HAP-1 (cell line): ENCODE measurements around the gene ELOVL7.
"Not testable (repeated sequence)": the region's sequence is repeated elsewhere in the genome, so short reads cannot be mapped to it uniquely, and the experiment has no call there.

ENCODE experiments used
- DNase-seq, 2 experiments: peaks; one replicate each; pipeline ENCODE4 v3.0.0-alpha.2; 2016 to 2020; ENCODE audit warnings: low spot score in 2 of 2
- H3K27me3 ChIP-seq: fragments of 250-450 bp; sonication (Bioruptor Pico); 2 replicates; pipeline ENCODE4 v1.5.1; 2020; ENCODE audit warnings: low read depth, mild to moderate bottlenecking, moderate library complexity
- H3K36me3 ChIP-seq: fragments of 250-450 bp; sonication (Bioruptor Pico); replicated peaks from 2 replicates; pipeline ENCODE4 v1.5.1; 2020; ENCODE audit warnings: mild to moderate bottlenecking
- H3K4me1 ChIP-seq: fragments of 250-450 bp; sonication (Bioruptor Pico); 2 replicates; pipeline ENCODE4 v1.5.1; 2020; ENCODE audit warnings: mild to moderate bottlenecking
- H3K4me3 ChIP-seq: fragments of 250-450 bp; sonication (Bioruptor Pico); 2 replicates; pipeline ENCODE4 v1.5.1; 2020; ENCODE audit warnings: mild to moderate bottlenecking, moderate library complexity
- H3K9me3 ChIP-seq: fragments of 250-450 bp; sonication (Bioruptor Pico); 2 replicates; pipeline ENCODE4 v1.5.1; 2020; ENCODE audit warnings: mild to moderate bottlenecking, moderate library complexity
- in situ Hi-C: fragments of 300-500 bp; cut with MboI; formaldehyde crosslinking; loops from 3 replicates; pipeline ENCODE4 v1.14.3; 2020; ENCODE audit warnings: low sequenced_read_pairs, inconsistent platforms, mixed read lengths

ELOVL7 gene

GRCh38 chr5:60822285-60822556, 21.8 kb downstream of the ELOVL7 start:
- Histone ChIP-seq H3K4me3 (no peak overlapping the region), H3K27me3 (no peaks in the 10 kb centered on the region), H3K4me1 (no peaks in the 10 kb centered on the region), H3K36me3 (no peaks in the 10 kb centered on the region), H3K9me3 (no peaks in the 10 kb centered on the region)
- no peak for DNase-seq
- in situ Hi-C loops, result no loop called here

GRCh38 chr5:60821488-60822284, 22.4 kb downstream of the ELOVL7 start:
- Histone ChIP-seq H3K9me3 (no peaks in the 10 kb centered on the region), H3K4me3 (no peak overlapping the region), H3K4me1 (no peaks in the 10 kb centered on the region), H3K27me3 (no peaks in the 10 kb centered on the region), H3K36me3 (no peaks in the 10 kb centered on the region)
- no peak for DNase-seq
- in situ Hi-C loops, result no loop called here

- Histone ChIP-seq H3K36me3 (no peaks in the 10 kb centered on the region), H3K27me3 (no peaks in the 10 kb centered on the region), H3K4me3 (no peak overlapping the region), H3K9me3 (no peaks in the 10 kb centered on the region), H3K4me1 (no peaks in the 10 kb centered on the region)
- DNase-seq, result no peak
- in situ Hi-C loops, result no loop called here
Measured at GRCh38 chr5:60820593-60821487, 23.2 kb downstream of the ELOVL7 start.

- in situ Hi-C loops, DNase-seq: not testable (repeated sequence)
Measured at GRCh38 chr5:60816138-60816537, 27.9 kb downstream of the ELOVL7 start.

GRCh38 chr5:60814498-60814897, 29.6 kb downstream of the ELOVL7 start:
- Histone ChIP-seq H3K9me3 (no peaks in the 10 kb centered on the region), H3K36me3 (no peaks in the 10 kb centered on the region), H3K4me3 (no peak overlapping the region), H3K4me1 (no peaks in the 10 kb centered on the region), H3K27me3 (no peaks in the 10 kb centered on the region)
- in situ Hi-C loops, result no loop called here
- DNase-seq, result no peak

More at GRCh38 chr5:60816138-60816537, 27.9 kb downstream of the ELOVL7 start:
- H3K4me3 ChIP-seq, H3K9me3 ChIP-seq, H3K27me3 ChIP-seq, H3K36me3 ChIP-seq, H3K4me1 ChIP-seq: not testable (repeated sequence)

DNA sequence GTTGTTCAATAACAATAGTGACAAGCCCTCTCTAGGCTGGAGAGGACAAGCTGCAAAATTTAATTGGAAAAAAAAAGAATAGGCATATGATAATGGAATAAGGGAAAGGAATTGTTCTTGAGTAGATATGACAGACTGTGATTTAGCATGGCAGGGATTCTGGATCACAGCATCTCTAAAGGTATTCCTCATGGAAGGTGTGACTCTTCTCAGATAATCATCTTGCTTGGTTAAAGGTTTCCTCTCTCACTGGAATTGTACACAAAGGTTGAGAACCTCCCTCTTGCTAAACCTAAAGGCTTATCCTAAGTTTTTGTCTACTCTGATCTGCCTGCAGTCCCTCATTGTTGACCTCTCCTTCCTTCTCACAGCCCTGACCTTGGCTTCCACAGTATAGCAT, 31.6 kb downstream of the ELOVL7 start:
- Histone ChIP-seq H3K4me1 (no peaks in the 10 kb centered on the region), H3K36me3 (no peaks in the 10 kb centered on the region), H3K4me3 (no peak overlapping the region), H3K9me3 (no peaks in the 10 kb centered on the region), H3K27me3 (no peaks in the 10 kb centered on the region)
- in situ Hi-C loops, result no loop called here
- no peak for DNase-seq

- Histone ChIP-seq H3K36me3 (no peaks in the 10 kb centered on the region), H3K4me3 (no peak overlapping the region), H3K9me3 (no peaks in the 10 kb centered on the region), H3K4me1 (no peaks in the 10 kb centered on the region), H3K27me3 (no peaks in the 10 kb centered on the region)
- DNase-seq, result no peak
- in situ Hi-C loops, result no loop called here
Measured at GRCh38 chr5:60811105-60811504, 33.0 kb downstream of the ELOVL7 start.

GRCh38 chr5:60810438-60811085, 33.5 kb downstream of the ELOVL7 start:
- DNase-seq, result no peak
- Histone ChIP-seq H3K27me3 (no peaks in the 10 kb centered on the region), H3K36me3 (no peaks in the 10 kb centered on the region), H3K4me1 (no peaks in the 10 kb centered on the region), H3K4me3 (no peak overlapping the region), H3K9me3 (no peaks in the 10 kb centered on the region)
- in situ Hi-C loops, result no loop called here

DNA sequence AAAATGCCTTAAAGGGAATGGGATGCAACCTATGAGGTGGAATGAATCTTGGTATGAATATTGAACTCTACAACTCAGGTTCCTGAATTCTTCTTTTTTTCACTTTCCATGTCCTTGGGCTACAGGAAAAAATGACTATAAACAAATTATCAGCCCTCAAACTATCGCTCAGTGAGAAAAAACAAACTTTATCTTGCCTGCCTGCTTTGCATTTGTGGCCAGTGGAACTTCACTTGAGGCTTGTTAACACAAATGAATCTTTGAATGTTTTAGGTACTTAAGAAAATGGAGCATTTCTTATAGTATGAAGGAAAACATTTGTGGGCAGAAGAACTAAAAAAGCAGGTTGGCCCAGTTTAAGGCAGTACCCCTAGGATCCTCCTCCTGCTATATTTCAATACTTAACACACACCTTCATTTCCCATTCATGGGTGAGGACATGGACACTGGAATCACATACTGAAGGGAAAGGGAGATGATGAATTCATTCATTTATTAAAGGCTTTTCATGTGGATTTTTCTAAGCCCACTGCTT, 34.1 kb downstream of the ELOVL7 start:
- no peak overlapping the region for H3K4me3 ChIP-seq
- in situ Hi-C loops, result no loop called here

GRCh38 chr5:60806591-60807243, 37.4 kb downstream of the ELOVL7 start:
- Histone ChIP-seq H3K27me3 (no peaks in the 10 kb centered on the region), H3K9me3 (no peaks in the 10 kb centered on the region), H3K4me1 (no peaks in the 10 kb centered on the region; the same call in 1 of the 2 replicates), H3K4me3 (no peak overlapping the region), H3K36me3 (no peaks in the 10 kb centered on the region)
- no peak for DNase-seq
- in situ Hi-C loops, result no loop called here

More for the DNA sequence above, 34.1 kb downstream of the ELOVL7 start:
- H3K27me3 ChIP-seq, result no peaks in the 10 kb centered on the region
- no peaks in the 10 kb centered on the region for H3K36me3 ChIP-seq
- H3K9me3 ChIP-seq, result no peaks in the 10 kb centered on the region
- no peak for DNase-seq
- no peaks in the 10 kb centered on the region for H3K4me1 ChIP-seq

DNA sequence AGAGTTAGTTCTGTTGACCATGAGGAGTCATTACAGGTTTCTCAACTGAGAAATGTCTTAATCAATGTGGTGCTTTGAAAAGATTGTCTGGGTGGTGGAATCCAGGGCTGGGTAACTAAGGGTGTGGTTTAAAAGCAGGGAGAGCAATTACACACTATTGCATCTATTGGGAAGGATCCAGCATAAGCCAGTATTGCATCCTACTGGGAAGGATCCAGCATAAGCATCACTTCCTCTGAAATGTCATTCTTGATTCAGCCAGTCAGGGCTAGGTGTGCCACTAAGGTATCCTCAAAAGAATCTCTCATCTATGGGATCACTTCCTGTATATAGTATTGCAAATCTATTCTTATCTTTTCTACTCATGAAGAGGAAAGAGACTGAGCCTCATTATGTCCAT, 38.6 kb downstream of the ELOVL7 start:
- Histone ChIP-seq H3K36me3 (no peaks in the 10 kb centered on the region), H3K27me3 (no peaks in the 10 kb centered on the region), H3K4me1 (no peaks in the 10 kb centered on the region; the same call in 1 of the 2 replicates), H3K9me3 (no peaks in the 10 kb centered on the region), H3K4me3 (no peak overlapping the region)
- no peak for DNase-seq
- in situ Hi-C loops, result no loop called here

DNA sequence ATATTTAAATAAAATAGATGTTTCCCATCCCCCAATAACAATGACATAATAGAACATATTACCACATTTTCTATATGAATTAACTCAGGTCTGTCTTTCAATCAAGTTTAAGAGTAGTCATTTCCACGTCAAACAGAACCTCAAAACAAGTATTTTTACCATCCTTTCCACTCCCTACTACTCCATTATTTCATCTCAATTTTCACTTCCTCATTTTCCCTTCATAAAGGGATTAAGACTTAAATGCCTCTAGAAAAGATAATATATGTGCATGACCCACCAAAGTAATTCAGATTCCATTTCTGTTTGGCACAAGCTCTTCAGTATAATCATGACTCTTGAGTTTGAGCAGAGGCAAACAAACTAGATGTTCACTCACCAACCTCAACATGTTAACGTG, 40.4 kb downstream of the ELOVL7 start:
- Histone ChIP-seq H3K4me3 (no peak overlapping the region), H3K4me1 (no peaks in the 10 kb centered on the region; the same call in 1 of the 2 replicates), H3K36me3 (no peaks in the 10 kb centered on the region), H3K9me3 (no peaks in the 10 kb centered on the region), H3K27me3 (no peaks in the 10 kb centered on the region)
- in situ Hi-C loops, result no loop called here
- no peak for DNase-seq

- in situ Hi-C loops, result no loop called here
- no peaks in the 10 kb centered on the region for H3K36me3 ChIP-seq
- H3K4me3 ChIP-seq, result no peak overlapping the region
- no peak for DNase-seq
- no peaks in the 10 kb centered on the region for H3K9me3 ChIP-seq
- no peaks in the 10 kb centered on the region; the same call in 1 of the 2 replicates for H3K4me1 ChIP-seq
- no peaks in the 10 kb centered on the region for H3K27me3 ChIP-seq
Measured at GRCh38 chr5:60802986-60803385, 41.1 kb downstream of the ELOVL7 start.
